ENCODE data around the gene VAT1L. TPM values are rescaled to one million over a fixed set of nuclear protein-coding genes. Genes with fewer than 3 reads are reported as not detected.

The VAT1L gene
- total RNA-seq, 1 experiment from 2014 or later = 33.8 TPM

DNA sequence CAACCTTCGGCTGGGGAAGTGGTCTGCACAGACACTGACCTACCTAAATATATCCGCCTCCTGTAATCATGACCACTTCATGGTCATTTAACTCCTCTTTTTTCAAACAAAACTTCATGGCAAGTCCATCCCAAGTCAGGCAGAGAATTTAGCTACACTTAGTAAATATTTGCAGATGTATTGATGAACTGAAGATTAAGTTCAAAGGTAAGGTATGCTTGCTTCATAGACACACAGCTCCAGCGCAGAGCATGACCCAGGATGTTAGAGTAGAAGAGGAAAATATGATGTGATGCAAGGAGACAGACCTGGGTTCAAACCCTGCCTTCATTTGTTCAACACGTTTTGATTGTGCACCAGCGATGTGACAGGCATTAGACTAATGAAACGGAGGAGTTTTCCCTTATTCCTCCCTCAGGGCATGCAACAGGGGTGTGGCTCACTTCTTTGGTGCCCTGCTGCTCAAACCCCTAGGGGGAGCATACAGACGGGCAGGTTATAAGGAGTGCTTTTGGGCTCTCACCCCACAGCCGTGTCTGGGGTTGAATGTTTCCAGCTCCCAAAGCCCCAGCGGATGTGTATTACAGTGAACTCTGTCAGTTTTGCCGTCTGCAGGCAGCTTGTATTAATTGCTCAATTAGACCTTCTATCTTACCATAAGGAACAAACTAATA is 210.1 kb downstream of the VAT1L start:
- H3K27ac ChIP-seq (ENCODE audit: insufficient read length, low read depth, low read length) = no peak overlapping the region
- no peak for DNase-seq

More for the DNA sequence above, 210.1 kb downstream of the VAT1L start:
- no peaks in the 10 kb centered on the region; the same call in 1 of the 2 replicates for H3K4me1 ChIP-seq (ENCODE audit: insufficient read depth, low read length)
- Mint-ChIP-seq H3K9me3 (peaks cover 21 to 22% of the 10 kb centered on the region in 2 experiments), H3K4me3 (no peak overlapping the region), H3K4me1 (peaks cover 18 to 42% of the 10 kb centered on the region in 2 experiments), H3K27ac (no peak overlapping the region), H3K36me3 (ENCODE audit: insufficient read depth in 1 of 3, low read depth in 3 of 3) (peaks cover 12 to 20% (median 19%) of the 10 kb centered on the region in 3 experiments), H3K27me3 (ENCODE audit: low read depth) (no peaks in the 10 kb centered on the region; the same call in 1 of the 2 replicates)
- H4K8ac ChIP-seq (replicated peaks; ENCODE audit: insufficient read length, low read depth, low read length) = no peak overlapping the region
- no peak overlapping the region for H3K4ac ChIP-seq (ENCODE audit: low read depth, low read length)
- H4K91ac ChIP-seq (ENCODE audit: insufficient read length, low read depth, low read length) = no peak overlapping the region
- H2BK12ac ChIP-seq (ENCODE audit: insufficient read length, low read depth, low read length) = no peak overlapping the region
- H3K9ac ChIP-seq (ENCODE audit: extremely low read depth, insufficient read length, low read length) = no peak overlapping the region
- H2AFZ ChIP-seq (ENCODE audit: low read length) = no peak overlapping the region
- H4K20me1 ChIP-seq (ENCODE audit: control insufficient read depth, insufficient read depth, insufficient read length) = no peaks in the 10 kb centered on the region
- no peak overlapping the region for H3T11ph ChIP-seq (ENCODE audit: low read length)
- TF ChIP-seq, protein P1, sequence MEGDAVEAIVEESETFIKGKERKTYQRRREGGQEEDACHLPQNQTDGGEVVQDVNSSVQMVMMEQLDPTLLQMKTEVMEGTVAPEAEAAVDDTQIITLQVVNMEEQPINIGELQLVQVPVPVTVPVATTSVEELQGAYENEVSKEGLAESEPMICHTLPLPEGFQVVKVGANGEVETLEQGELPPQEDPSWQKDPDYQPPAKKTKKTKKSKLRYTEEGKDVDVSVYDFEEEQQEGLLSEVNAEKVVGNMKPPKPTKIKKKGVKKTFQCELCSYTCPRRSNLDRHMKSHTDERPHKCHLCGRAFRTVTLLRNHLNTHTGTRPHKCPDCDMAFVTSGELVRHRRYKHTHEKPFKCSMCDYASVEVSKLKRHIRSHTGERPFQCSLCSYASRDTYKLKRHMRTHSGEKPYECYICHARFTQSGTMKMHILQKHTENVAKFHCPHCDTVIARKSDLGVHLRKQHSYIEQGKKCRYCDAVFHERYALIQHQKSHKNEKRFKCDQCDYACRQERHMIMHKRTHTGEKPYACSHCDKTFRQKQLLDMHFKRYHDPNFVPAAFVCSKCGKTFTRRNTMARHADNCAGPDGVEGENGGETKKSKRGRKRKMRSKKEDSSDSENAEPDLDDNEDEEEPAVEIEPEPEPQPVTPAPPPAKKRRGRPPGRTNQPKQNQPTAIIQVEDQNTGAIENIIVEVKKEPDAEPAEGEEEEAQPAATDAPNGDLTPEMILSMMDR (conservative IDR thresholded peaks at IDR 0.05) = peak; percentile 22; the same call in 1 of the 3 replicates
- H2AK5ac ChIP-seq (ENCODE audit: insufficient read length, low read length) = no peak overlapping the region
- no peak overlapping the region for H3K4me2 ChIP-seq (ENCODE audit: insufficient read depth, insufficient read length, low read length)
- H3K27me3 ChIP-seq (ENCODE audit: insufficient read depth, low read length) = no peaks in the 10 kb centered on the region
- H3K14ac ChIP-seq (ENCODE audit: insufficient read depth, low read length) = no peak overlapping the region
- no peak overlapping the region for H2BK15ac ChIP-seq (ENCODE audit: low read depth, low read length)
- H3K9me3 ChIP-seq (ENCODE audit: control insufficient read depth, low read depth, low read length) = peaks cover 7% of the 10 kb centered on the region
- H3K23ac ChIP-seq (ENCODE audit: insufficient read length, low read depth, low read length) = no peak overlapping the region
- H2BK5ac ChIP-seq (ENCODE audit: insufficient read length, low read length) = no peak overlapping the region
- H2BK120ac ChIP-seq (ENCODE audit: low read depth, low read length, poor library complexity, severe bottlenecking) = no peak overlapping the region
- no peaks in the 10 kb centered on the region for H3K79me2 ChIP-seq (ENCODE audit: insufficient read depth, low read length)
- no peaks in the 10 kb centered on the region for H3K23me2 ChIP-seq (ENCODE audit: insufficient read length, low read depth, low read length, poor library complexity, severe bottlenecking)
- no peaks in the 10 kb centered on the region for H3K79me1 ChIP-seq (ENCODE audit: insufficient read depth, low read depth, low read length, poor library complexity, severe bottlenecking)
- H4K5ac ChIP-seq (ENCODE audit: insufficient read length, low read depth, low read length) = no peak overlapping the region
- H2BK20ac ChIP-seq (ENCODE audit: low read depth, low read length, poor library complexity, severe bottlenecking) = no peak overlapping the region
- WGBS (ENCODE audit: extremely low coverage, insufficient read length, low lambda C conversion rate) = no CpG with 5 or more reads among the region's 10 CpGs
- H3K18ac ChIP-seq (ENCODE audit: insufficient read length, low read depth, low read length) = no peak overlapping the region
- H3K56ac ChIP-seq (ENCODE audit: insufficient read length, low read depth, low read length) = no peak overlapping the region

Data from H9 (cell line).